HepG2 (cell line): ENCODE data around the gene SNRNP200. TPM values are rescaled to one million over a fixed set of nuclear protein-coding genes. Genes with fewer than 3 reads are reported as not detected.

Experiments
- CC2D1A ChIP-seq: sonication (generic); formaldehyde crosslinking; IDR thresholded peaks from 2 replicates; pipeline ENCODE4 v1.8.1; 2023; ENCODE audit warnings: mild to moderate bottlenecking, missing genetic modification reagents
- CHD4 ChIP-seq: fragments of 200-600 bp; sonication (generic); IDR thresholded peaks from 2 replicates; pipeline ENCODE4 v1.7.0; 2017; ENCODE audit warnings: mild to moderate bottlenecking, low read length, borderline replicate concordance
- DR1 ChIP-seq: sonication (generic); formaldehyde crosslinking; IDR thresholded peaks from 2 replicates; pipeline ENCODE4 v1.8.0; 2021; ENCODE audit warnings: mild to moderate bottlenecking, missing genetic modification reagents, inconsistent platforms
- HOXD1 ChIP-seq: sonication (generic); formaldehyde crosslinking; IDR thresholded peaks from 2 replicates; pipeline ENCODE4 v1.5.0; 2020; ENCODE audit warnings: missing genetic modification reagents
- IKZF4 ChIP-seq: sonication (generic); formaldehyde crosslinking; IDR thresholded peaks from 2 replicates; pipeline ENCODE4 v1.5.1; 2020; ENCODE audit warnings: borderline replicate concordance, mild to moderate bottlenecking, low read depth, missing genetic modification reagents; ENCODE audit errors: not compliant biosample characterization
- KAT7 ChIP-seq: IDR thresholded peaks from 2 replicates; pipeline ENCODE4 v1.6.1; 2018; ENCODE audit warnings: borderline replicate concordance, missing compliant biosample characterization
- MAF1 ChIP-seq: sonication (generic); formaldehyde crosslinking; IDR thresholded peaks from 2 replicates; pipeline ENCODE4 v1.5.0; 2020; ENCODE audit warnings: missing genetic modification reagents, borderline replicate concordance
- MXI1 ChIP-seq: IDR thresholded peaks from 3 replicates; pipeline ENCODE4 v1.6.1; 2012; ENCODE audit warnings: low read depth, low read length, inconsistent platforms, borderline replicate concordance
- PHB2 ChIP-seq: fragments of 450-650 bp; IDR thresholded peaks from 2 replicates; pipeline ENCODE4 v1.6.1; 2018; ENCODE audit not compliant: partially characterized antibody
- SIX1 ChIP-seq: sonication (generic); formaldehyde crosslinking; IDR thresholded peaks from 2 replicates; pipeline ENCODE4 v1.4.0; 2020; ENCODE audit warnings: missing genetic modification reagents, borderline replicate concordance
- WIZ ChIP-seq: sonication (generic); formaldehyde crosslinking; IDR thresholded peaks from 2 replicates; pipeline ENCODE4 v1.5.1; 2020; ENCODE audit warnings: mild to moderate bottlenecking, missing genetic modification reagents
- ZNF432 ChIP-seq: sonication (generic); formaldehyde crosslinking; IDR thresholded peaks from 2 replicates; pipeline ENCODE4 v1.5.0; 2020; ENCODE audit warnings: missing genetic modification reagents, mild to moderate bottlenecking, borderline replicate concordance
- ZNF546 ChIP-seq: sonication (generic); formaldehyde crosslinking; conservative IDR thresholded peaks from 2 replicates; pipeline ENCODE4 v1.8.1; 2023; ENCODE audit warnings: mild to moderate bottlenecking, missing genetic modification reagents
- ZNF549 ChIP-seq: sonication (generic); formaldehyde crosslinking; IDR thresholded peaks from 2 replicates; pipeline ENCODE4 v1.5.0; 2020; ENCODE audit warnings: missing genetic modification reagents
- ZNF766 ChIP-seq: sonication (generic); formaldehyde crosslinking; IDR thresholded peaks from 2 replicates; pipeline ENCODE4 v1.5.0; 2020; ENCODE audit warnings: missing genetic modification reagents, borderline replicate concordance
- ZNF776 ChIP-seq: sonication (generic); formaldehyde crosslinking; IDR thresholded peaks from 2 replicates; pipeline ENCODE4 v1.4.0; 2020; ENCODE audit warnings: mild to moderate bottlenecking, missing genetic modification reagents
- ZNF850 ChIP-seq: sonication (generic); formaldehyde crosslinking; conservative IDR thresholded peaks from 2 replicates; pipeline ENCODE4 v1.9.0; 2021; ENCODE audit warnings: mild to moderate bottlenecking, missing genetic modification reagents
- polyA plus RNA-seq, 8 experiments: library from polyadenylated mRNA; depleted of rRNA in 3 of 8; stranded (reverse) in 7 of 8; unstranded in 1 of 8; fragments of >200 nt; fragmentation: Illumina TruSeq in 4 of 8; extraction: Trizol in 4 of 8; gene quantifications; 2 replicates each; pipeline versions ENCODE4 v1.2.1 to v1.2.3, GENCODE V29; 2011 to 2016; ENCODE audit warnings: low read depth in 4 of 8, missing spikeins in 1 of 8, mixed read lengths in 1 of 8; ENCODE audit not compliant: insufficient read depth in 1 of 8
- total RNA-seq, 5 experiments: library from RNA; depleted of rRNA; stranded (reverse); fragments of >200 nt; fragmentation: Illumina TruSeq; extraction: Trizol; gene quantifications; 2 replicates each; pipeline ENCODE4 v1.2.3, GENCODE V29; 2016; ENCODE audit warnings: low read depth in 1 of 5
- TF ChIP-seq, protein P1 (sequence below): sonication (generic); formaldehyde crosslinking; IDR thresholded peaks from 2 replicates; pipeline ENCODE4 v1.8.1; 2023; ENCODE audit warnings: missing genetic modification reagents, mild to moderate bottlenecking, borderline replicate concordance
- TF ChIP-seq, protein P2 (sequence below): sonication (generic); formaldehyde crosslinking; IDR thresholded peaks from 2 replicates; pipeline ENCODE4 v1.4.0; 2020; ENCODE audit warnings: missing genetic modification reagents, borderline replicate concordance
- TF ChIP-seq, protein P3 (sequence below): sonication (generic); formaldehyde crosslinking; IDR thresholded peaks from 2 replicates; pipeline ENCODE4 v1.4.0; 2020; ENCODE audit warnings: mild to moderate bottlenecking, missing genetic modification reagents
- TF ChIP-seq, protein P4 (sequence below): sonication (generic); formaldehyde crosslinking; IDR thresholded peaks from 2 replicates; pipeline ENCODE4 v1.4.0; 2020; ENCODE audit warnings: missing genetic modification reagents, low read depth, mild to moderate bottlenecking, borderline replicate concordance
- TF ChIP-seq, protein P5 (sequence below): sonication (generic); formaldehyde crosslinking; IDR thresholded peaks from 2 replicates; pipeline ENCODE4 v1.5.1; 2020; ENCODE audit warnings: missing genetic modification reagents, mild to moderate bottlenecking, borderline replicate concordance
- TF ChIP-seq, protein P6 (sequence below): sonication (generic); formaldehyde crosslinking; IDR thresholded peaks from 2 replicates; pipeline ENCODE4 v1.4.0; 2020; ENCODE audit warnings: missing genetic modification reagents, borderline replicate concordance

SNRNP200 gene
- total and polyA plus RNA-seq, 2 of the 13 experiments (the other 11 are each of a cell fraction or from before 2014, with no cell fraction given), result 99.0 to 232 TPM

DNA sequence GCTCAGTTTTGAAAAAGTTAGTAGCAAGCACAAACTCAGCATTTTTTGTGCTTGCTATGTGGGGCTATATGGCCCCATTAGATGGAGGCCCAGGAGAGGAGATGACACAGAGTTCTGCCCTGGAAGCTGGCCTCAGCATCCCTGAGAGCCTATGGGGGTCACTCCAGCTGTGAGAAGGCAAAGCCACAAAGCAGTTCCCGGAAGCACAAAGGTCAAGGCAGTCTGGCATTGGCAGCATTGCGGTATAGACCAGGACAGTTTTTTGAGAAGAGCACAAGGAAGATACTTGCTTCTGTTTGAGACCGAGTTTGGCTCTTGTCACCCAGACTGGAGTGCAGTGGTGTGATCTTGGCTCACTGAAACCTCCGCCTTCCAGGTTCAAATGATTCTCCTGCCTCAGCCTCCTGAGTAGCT, 12.2 kb upstream of the SNRNP200 start (continued):
- TF ChIP-seq, protein P1, sequence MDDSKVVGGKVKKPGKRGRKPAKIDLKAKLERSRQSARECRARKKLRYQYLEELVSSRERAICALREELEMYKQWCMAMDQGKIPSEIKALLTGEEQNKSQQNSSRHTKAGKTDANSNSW (CRISPR knock-in tag), result no peak
- TF ChIP-seq, protein P2, sequence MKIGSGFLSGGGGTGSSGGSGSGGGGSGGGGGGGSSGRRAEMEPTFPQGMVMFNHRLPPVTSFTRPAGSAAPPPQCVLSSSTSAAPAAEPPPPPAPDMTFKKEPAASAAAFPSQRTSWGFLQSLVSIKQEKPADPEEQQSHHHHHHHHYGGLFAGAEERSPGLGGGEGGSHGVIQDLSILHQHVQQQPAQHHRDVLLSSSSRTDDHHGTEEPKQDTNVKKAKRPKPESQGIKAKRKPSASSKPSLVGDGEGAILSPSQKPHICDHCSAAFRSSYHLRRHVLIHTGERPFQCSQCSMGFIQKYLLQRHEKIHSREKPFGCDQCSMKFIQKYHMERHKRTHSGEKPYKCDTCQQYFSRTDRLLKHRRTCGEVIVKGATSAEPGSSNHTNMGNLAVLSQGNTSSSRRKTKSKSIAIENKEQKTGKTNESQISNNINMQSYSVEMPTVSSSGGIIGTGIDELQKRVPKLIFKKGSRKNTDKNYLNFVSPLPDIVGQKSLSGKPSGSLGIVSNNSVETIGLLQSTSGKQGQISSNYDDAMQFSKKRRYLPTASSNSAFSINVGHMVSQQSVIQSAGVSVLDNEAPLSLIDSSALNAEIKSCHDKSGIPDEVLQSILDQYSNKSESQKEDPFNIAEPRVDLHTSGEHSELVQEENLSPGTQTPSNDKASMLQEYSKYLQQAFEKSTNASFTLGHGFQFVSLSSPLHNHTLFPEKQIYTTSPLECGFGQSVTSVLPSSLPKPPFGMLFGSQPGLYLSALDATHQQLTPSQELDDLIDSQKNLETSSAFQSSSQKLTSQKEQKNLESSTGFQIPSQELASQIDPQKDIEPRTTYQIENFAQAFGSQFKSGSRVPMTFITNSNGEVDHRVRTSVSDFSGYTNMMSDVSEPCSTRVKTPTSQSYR (CRISPR knock-in tag), result no peak
- TF ChIP-seq WIZ (CRISPR knock-in tag) (peak; percentile 64; the same call in 1 of the 2 replicates), HOXD1 (CRISPR knock-in tag) (0 out of 2 replicates have a peak, but pooled peaks have one; percentile 26), CHD4 (no peak), ZNF850 (CRISPR knock-in tag) (no peak), ZNF766 (CRISPR knock-in tag) (no peak), ZNF549 (CRISPR knock-in tag) (no peak), IKZF4 (no peak), ZNF432 (CRISPR knock-in tag) (no peak), KAT7 (no peak), DR1 (CRISPR knock-in tag) (no peak), MAF1 (CRISPR knock-in tag) (no peak), PHB2 (no peak), CC2D1A (CRISPR knock-in tag) (no peak), ZNF546 (no peak), MXI1 (no peak), SIX1 (CRISPR knock-in tag) (no peak; the same call in 1 of the 2 replicates), ZNF776 (no peak)
- TF ChIP-seq, protein P3, sequence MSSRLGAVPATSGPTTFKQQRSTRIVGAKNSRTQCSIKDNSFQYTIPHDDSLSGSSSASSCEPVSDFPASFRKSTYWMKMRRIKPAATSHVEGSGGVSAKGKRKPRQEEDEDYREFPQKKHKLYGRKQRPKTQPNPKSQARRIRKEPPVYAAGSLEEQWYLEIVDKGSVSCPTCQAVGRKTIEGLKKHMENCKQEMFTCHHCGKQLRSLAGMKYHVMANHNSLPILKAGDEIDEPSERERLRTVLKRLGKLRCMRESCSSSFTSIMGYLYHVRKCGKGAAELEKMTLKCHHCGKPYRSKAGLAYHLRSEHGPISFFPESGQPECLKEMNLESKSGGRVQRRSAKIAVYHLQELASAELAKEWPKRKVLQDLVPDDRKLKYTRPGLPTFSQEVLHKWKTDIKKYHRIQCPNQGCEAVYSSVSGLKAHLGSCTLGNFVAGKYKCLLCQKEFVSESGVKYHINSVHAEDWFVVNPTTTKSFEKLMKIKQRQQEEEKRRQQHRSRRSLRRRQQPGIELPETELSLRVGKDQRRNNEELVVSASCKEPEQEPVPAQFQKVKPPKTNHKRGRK (CRISPR knock-in tag), result no peak
- TF ChIP-seq, protein P4, sequence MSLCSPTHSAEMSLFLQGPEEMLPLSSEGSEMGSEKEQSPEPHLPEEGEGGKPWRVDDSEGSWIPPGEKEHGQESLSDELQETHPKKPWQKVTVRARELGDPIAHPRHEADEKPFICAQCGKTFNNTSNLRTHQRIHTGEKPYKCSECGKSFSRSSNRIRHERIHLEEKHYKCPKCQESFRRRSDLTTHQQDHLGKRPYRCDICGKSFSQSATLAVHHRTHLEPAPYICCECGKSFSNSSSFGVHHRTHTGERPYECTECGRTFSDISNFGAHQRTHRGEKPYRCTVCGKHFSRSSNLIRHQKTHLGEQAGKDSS, result no peak
- TF ChIP-seq, protein P5, sequence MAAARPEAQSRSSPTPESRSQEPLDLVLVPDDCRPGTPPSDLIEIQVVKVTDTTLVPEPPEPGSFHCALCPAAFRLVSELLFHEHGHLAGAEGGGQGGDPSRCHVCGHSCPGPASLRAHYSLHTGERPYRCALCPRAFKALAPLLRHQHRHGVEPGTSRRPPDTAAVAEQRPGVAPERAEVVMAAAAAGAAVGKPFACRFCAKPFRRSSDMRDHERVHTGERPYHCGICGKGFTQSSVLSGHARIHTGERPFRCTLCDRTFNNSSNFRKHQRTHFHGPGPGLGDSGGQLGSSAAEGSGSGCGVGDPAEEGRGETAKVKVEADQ (CRISPR knock-in tag), result no peak
- TF ChIP-seq, protein P6, sequence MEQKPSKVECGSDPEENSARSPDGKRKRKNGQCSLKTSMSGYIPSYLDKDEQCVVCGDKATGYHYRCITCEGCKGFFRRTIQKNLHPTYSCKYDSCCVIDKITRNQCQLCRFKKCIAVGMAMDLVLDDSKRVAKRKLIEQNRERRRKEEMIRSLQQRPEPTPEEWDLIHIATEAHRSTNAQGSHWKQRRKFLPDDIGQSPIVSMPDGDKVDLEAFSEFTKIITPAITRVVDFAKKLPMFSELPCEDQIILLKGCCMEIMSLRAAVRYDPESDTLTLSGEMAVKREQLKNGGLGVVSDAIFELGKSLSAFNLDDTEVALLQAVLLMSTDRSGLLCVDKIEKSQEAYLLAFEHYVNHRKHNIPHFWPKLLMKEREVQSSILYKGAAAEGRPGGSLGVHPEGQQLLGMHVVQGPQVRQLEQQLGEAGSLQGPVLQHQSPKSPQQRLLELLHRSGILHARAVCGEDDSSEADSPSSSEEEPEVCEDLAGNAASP (CRISPR knock-in tag), result no peak
